Measurements from ENCODE around the gene APLN.

The APLN gene

GRCh38 chrX:129606918-129607317 is 47.8 kb downstream of the APLN start:
- peaks cover 13% of the 10 kb centered on the region for H3K4me1 ChIP-seq (ENCODE audit: control insufficient read depth, insufficient read depth, low read length, poor library complexity, severe bottlenecking)
- peak; percentile 21 to 44 (median 25) for DNase-seq
- no peaks in the 10 kb centered on the region for H3K27me3 ChIP-seq (replicated peaks; ENCODE audit: control insufficient read depth, insufficient read depth, low read length, poor library complexity, severe bottlenecking)

GRCh38 chrX:129600981-129601424 is 53.8 kb downstream of the APLN start:
- Histone ChIP-seq H3K9me3 (ENCODE audit: control insufficient read depth, low read length) (no peaks in the 10 kb centered on the region), H3K4me1 (ENCODE audit: control insufficient read depth, insufficient read depth, low read length, poor library complexity, severe bottlenecking) (peaks cover 8% of the 10 kb centered on the region), H3K27me3 (replicated peaks; ENCODE audit: control insufficient read depth, insufficient read depth, low read length, poor library complexity, severe bottlenecking) (no peaks in the 10 kb centered on the region), H3K4me3 (ENCODE audit: insufficient read depth, low read depth, low read length, poor library complexity, severe bottlenecking) (no peak overlapping the region), H3K36me3 (ENCODE audit: control insufficient read depth, insufficient read depth, low read length) (no peaks in the 10 kb centered on the region), H3K27ac (ENCODE audit: insufficient read depth, low read length, poor library complexity, severe bottlenecking) (no peak overlapping the region)
- DNase-seq = no peak

More at GRCh38 chrX:129606918-129607317, 47.8 kb downstream of the APLN start:
- Histone ChIP-seq H3K36me3 (ENCODE audit: control insufficient read depth, insufficient read depth, low read length) (no peaks in the 10 kb centered on the region), H3K27ac (ENCODE audit: insufficient read depth, low read length, poor library complexity, severe bottlenecking) (no peak overlapping the region), H3K9me3 (ENCODE audit: control insufficient read depth, low read length) (no peaks in the 10 kb centered on the region), H3K4me3 (ENCODE audit: insufficient read depth, low read depth, low read length, poor library complexity, severe bottlenecking) (no peak overlapping the region)

- Histone ChIP-seq H3K9me3 (ENCODE audit: control insufficient read depth, low read length) (no peaks in the 10 kb centered on the region), H3K27ac (ENCODE audit: insufficient read depth, low read length, poor library complexity, severe bottlenecking) (no peak overlapping the region), H3K4me1 (ENCODE audit: control insufficient read depth, insufficient read depth, low read length, poor library complexity, severe bottlenecking) (peaks cover 8% of the 10 kb centered on the region), H3K4me3 (ENCODE audit: insufficient read depth, low read depth, low read length, poor library complexity, severe bottlenecking) (no peak overlapping the region), H3K36me3 (ENCODE audit: control insufficient read depth, insufficient read depth, low read length) (no peaks in the 10 kb centered on the region), H3K27me3 (replicated peaks; ENCODE audit: control insufficient read depth, insufficient read depth, low read length, poor library complexity, severe bottlenecking) (no peaks in the 10 kb centered on the region)
- DNase-seq = no peak
These were observed 54.8 kb downstream of the APLN start for GRCh38 chrX:129599996-129600395.

- H3K4me3 ChIP-seq (ENCODE audit: insufficient read depth, low read depth, low read length, poor library complexity, severe bottlenecking) = no peak overlapping the region
- H3K36me3 ChIP-seq (ENCODE audit: control insufficient read depth, insufficient read depth, low read length) = no peaks in the 10 kb centered on the region
- peaks cover 4% of the 10 kb centered on the region for H3K4me1 ChIP-seq (ENCODE audit: control insufficient read depth, insufficient read depth, low read length, poor library complexity, severe bottlenecking)
- H3K27ac ChIP-seq (ENCODE audit: insufficient read depth, low read length, poor library complexity, severe bottlenecking) = no peak overlapping the region
- no peak for DNase-seq
- H3K9me3 ChIP-seq (ENCODE audit: control insufficient read depth, low read length) = no peaks in the 10 kb centered on the region
- no peaks in the 10 kb centered on the region for H3K27me3 ChIP-seq (replicated peaks; ENCODE audit: control insufficient read depth, insufficient read depth, low read length, poor library complexity, severe bottlenecking)
These were observed 55.3 kb downstream of the APLN start for GRCh38 chrX:129599499-129599898.

GRCh38 chrX:129597905-129598304 is 56.9 kb downstream of the APLN start:
- H3K4me1 ChIP-seq (ENCODE audit: control insufficient read depth, insufficient read depth, low read length, poor library complexity, severe bottlenecking) = no peaks in the 10 kb centered on the region
- H3K27ac ChIP-seq (ENCODE audit: insufficient read depth, low read length, poor library complexity, severe bottlenecking) = no peak overlapping the region
- H3K27me3 ChIP-seq (replicated peaks; ENCODE audit: control insufficient read depth, insufficient read depth, low read length, poor library complexity, severe bottlenecking) = no peaks in the 10 kb centered on the region
- DNase-seq = no peak
- H3K4me3 ChIP-seq (ENCODE audit: insufficient read depth, low read depth, low read length, poor library complexity, severe bottlenecking) = no peak overlapping the region
- no peaks in the 10 kb centered on the region for H3K36me3 ChIP-seq (ENCODE audit: control insufficient read depth, insufficient read depth, low read length)
- H3K9me3 ChIP-seq (ENCODE audit: control insufficient read depth, low read length) = no peaks in the 10 kb centered on the region

- no peak overlapping the region for H3K27ac ChIP-seq (ENCODE audit: insufficient read depth, low read length, poor library complexity, severe bottlenecking)
- no peaks in the 10 kb centered on the region for H3K9me3 ChIP-seq (ENCODE audit: control insufficient read depth, low read length)
- H3K4me1 ChIP-seq (ENCODE audit: control insufficient read depth, insufficient read depth, low read length, poor library complexity, severe bottlenecking) = no peaks in the 10 kb centered on the region
- no peaks in the 10 kb centered on the region for H3K27me3 ChIP-seq (replicated peaks; ENCODE audit: control insufficient read depth, insufficient read depth, low read length, poor library complexity, severe bottlenecking)
- H3K4me3 ChIP-seq (ENCODE audit: insufficient read depth, low read depth, low read length, poor library complexity, severe bottlenecking) = no peak overlapping the region
- DNase-seq = no peak
- no peaks in the 10 kb centered on the region for H3K36me3 ChIP-seq (ENCODE audit: control insufficient read depth, insufficient read depth, low read length)
These were observed 58.7 kb downstream of the APLN start for GRCh38 chrX:129596077-129596476.

Measured in effector memory CD4-positive, alpha-beta T cell (primary cell).